Mononuclear cell (primary cell): ENCODE measurements around the gene SCEL. TPM values are rescaled to one million over a fixed set of nuclear protein-coding genes. Genes with fewer than 3 reads are reported as not detected.
"Not testable (repeated sequence)": the region's sequence is repeated elsewhere in the genome, so short reads cannot be mapped to it uniquely, and the experiment has no call there.

ENCODE experiments used
- H3K27me3 ChIP-seq: 2 replicates; pipeline ENCODE4 v1.6.0; 2011; ENCODE audit warnings: low read length, control low read depth; ENCODE audit not compliant: insufficient read depth
- H3K4me1 ChIP-seq: 2 replicates; pipeline ENCODE4 v1.5.1; 2011; ENCODE audit warnings: mild to moderate bottlenecking, low read length, control low read depth; ENCODE audit not compliant: insufficient read depth
- H3K4me3 ChIP-seq: 2 replicates; pipeline ENCODE4 v1.5.1; 2011; ENCODE audit warnings: mild to moderate bottlenecking, low read length, moderate library complexity
- H3K9me3 ChIP-seq: 2 replicates; pipeline ENCODE4 v1.5.1; 2011; ENCODE audit warnings: low read depth, mild to moderate bottlenecking, control low read depth, low read length
- total RNA-seq: library from RNA; depleted of rRNA; stranded (reverse); fragments of >200 nt; gene quantifications from one replicate; pipeline ENCODE4 v1.2.3, GENCODE V29; 2012

The SCEL gene
- total RNA-seq, 1 donor, result not detected

GRCh38 chr13:77514336-77514726 lies 21.2 kb upstream of the SCEL start:
- H3K4me1 ChIP-seq, result peaks cover 11% of the 10 kb centered on the region
- no peaks in the 10 kb centered on the region for H3K9me3 ChIP-seq
- H3K4me3 ChIP-seq, result no peak overlapping the region
- H3K27me3 ChIP-seq, result no peaks in the 10 kb centered on the region

DNA sequence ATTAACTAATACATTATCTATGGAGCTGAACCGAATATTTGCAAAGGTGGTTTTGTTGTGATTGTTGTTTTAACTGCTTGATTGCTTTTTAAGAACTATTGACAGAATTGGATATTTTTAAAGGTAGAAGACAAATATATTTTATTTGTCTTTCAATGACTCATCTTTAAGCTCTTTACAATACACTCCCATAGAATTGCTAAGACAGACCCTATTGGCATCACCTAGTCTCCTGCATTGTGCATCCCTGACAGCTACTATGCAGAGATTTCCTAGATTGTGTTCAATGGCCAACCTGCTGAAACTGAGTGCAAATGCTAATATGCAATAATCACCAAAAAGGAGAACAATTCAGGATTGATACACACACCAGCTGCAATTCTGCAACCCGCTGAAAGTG lies 19.7 kb upstream of the SCEL start:
- Histone ChIP-seq H3K9me3 (no peaks in the 10 kb centered on the region), H3K27me3 (no peaks in the 10 kb centered on the region), H3K4me3 (no peak overlapping the region), H3K4me1 (peaks cover 11% of the 10 kb centered on the region)

DNA sequence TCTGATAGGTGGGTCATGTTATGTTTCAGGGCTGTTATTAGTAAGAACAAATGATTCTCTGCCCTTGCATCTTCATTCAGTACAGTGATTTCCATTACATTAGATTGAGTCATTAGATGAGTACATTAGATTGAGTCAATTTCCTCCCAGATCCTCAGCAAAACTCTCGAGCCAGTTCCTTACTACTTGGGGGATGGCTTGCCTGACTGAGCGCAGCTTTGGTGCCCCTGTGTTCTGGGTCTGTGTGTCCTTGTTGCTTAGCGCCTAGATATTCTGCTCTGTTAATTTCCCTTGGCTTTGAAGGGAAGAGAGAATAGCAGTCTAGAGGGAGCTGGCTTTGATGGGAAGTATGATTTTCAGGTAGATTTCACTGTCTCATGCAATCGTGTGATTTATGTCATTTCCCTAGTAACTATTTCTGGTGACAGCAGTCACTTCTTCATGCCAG lies 19.1 kb upstream of the SCEL start:
- H3K27me3 ChIP-seq, result no peaks in the 10 kb centered on the region
- no peaks in the 10 kb centered on the region for H3K9me3 ChIP-seq
- H3K4me3 ChIP-seq, result no peak overlapping the region
- peaks cover 11% of the 10 kb centered on the region for H3K4me1 ChIP-seq

GRCh38 chr13:77518266-77518665 lies 17.2 kb upstream of the SCEL start:
- Histone ChIP-seq H3K4me1 (peaks cover 11% of the 10 kb centered on the region), H3K27me3 (no peaks in the 10 kb centered on the region), H3K4me3 (no peak overlapping the region), H3K9me3 (no peaks in the 10 kb centered on the region)

DNA sequence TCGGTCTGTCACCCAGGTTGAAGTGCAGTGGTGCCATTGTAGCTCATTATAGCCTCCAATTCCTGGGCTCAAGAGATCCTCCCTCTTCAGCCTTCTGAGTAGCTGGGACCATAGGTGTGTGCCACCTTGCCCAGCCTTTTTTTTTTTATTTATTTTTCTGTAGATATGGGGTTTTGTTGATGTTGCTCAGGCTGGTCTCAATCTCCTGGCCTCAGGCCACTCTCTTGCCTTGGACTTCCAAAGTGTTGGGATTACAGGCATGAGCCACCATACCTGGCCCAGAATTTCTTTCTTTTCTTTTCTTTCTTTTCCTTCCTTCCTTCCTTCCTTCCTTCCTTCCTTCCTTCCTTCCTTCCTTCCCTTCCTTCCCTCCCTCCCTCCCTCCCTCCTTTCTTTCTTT lies 16.1 kb upstream of the SCEL start:
- not testable (repeated sequence) for H3K4me1 ChIP-seq

DNA sequence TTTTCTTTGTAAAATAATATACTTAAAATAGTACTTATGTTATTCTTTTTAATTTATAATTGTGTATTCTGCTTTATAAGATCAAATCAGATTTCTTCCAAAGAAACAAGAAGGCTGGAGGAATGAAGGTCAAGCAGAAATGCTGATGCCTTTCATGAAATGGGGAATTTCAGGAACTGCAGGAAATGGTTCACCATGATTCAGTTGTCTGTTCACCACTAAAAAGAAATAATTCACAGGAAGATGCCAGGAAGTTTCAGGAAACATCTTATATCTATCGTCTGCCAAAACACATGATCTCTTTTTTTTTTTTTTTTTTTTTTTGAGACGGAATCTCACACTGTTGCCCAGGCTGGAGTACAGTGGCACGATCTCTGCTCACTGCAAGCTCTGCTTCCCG lies 15.7 kb upstream of the SCEL start:
- no peaks in the 10 kb centered on the region for H3K9me3 ChIP-seq
- peaks cover 5% of the 10 kb centered on the region for H3K4me1 ChIP-seq
- no peaks in the 10 kb centered on the region for H3K27me3 ChIP-seq
- no peak overlapping the region for H3K4me3 ChIP-seq

More for the DNA sequence above, 16.1 kb upstream of the SCEL start:
- not testable (repeated sequence) for H3K4me3 ChIP-seq, H3K9me3 ChIP-seq, H3K27me3 ChIP-seq

- H3K4me3 ChIP-seq, result no peak overlapping the region
Measured at GRCh38 chr13:77521194-77521593, 14.3 kb upstream of the SCEL start.

GRCh38 chr13:77521595-77522367 lies 13.7 kb upstream of the SCEL start:
- no peak overlapping the region for H3K4me3 ChIP-seq
- no peaks in the 10 kb centered on the region for H3K9me3 ChIP-seq
- H3K27me3 ChIP-seq, result no peaks in the 10 kb centered on the region
- no peaks in the 10 kb centered on the region for H3K4me1 ChIP-seq

More at GRCh38 chr13:77521194-77521593, 14.3 kb upstream of the SCEL start:
- Histone ChIP-seq H3K4me1 (peaks cover 3% of the 10 kb centered on the region), H3K27me3 (no peaks in the 10 kb centered on the region), H3K9me3 (no peaks in the 10 kb centered on the region)

DNA sequence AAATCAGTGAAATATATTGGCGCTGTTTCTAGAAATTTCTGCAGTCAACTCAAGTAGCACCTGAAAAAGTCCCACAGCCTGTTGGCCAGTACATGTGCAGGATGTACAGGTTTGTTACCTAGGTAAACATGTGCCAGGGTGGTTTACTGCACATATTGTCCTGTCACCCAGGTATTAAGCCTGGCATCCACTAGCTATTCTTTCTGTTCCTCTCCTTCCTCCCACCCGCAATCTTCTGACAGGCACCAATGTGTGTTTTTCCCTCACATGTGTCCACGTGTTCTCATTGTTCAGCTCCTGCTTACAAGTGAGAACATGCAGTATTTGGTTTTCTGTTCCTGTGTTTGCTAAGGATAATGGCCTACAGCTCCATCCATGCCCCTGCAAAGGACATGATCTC lies 13.1 kb upstream of the SCEL start:
- H3K9me3 ChIP-seq, result no peaks in the 10 kb centered on the region
- H3K4me3 ChIP-seq, result no peak overlapping the region
- no peaks in the 10 kb centered on the region for H3K27me3 ChIP-seq
- H3K4me1 ChIP-seq, result no peaks in the 10 kb centered on the region

DNA sequence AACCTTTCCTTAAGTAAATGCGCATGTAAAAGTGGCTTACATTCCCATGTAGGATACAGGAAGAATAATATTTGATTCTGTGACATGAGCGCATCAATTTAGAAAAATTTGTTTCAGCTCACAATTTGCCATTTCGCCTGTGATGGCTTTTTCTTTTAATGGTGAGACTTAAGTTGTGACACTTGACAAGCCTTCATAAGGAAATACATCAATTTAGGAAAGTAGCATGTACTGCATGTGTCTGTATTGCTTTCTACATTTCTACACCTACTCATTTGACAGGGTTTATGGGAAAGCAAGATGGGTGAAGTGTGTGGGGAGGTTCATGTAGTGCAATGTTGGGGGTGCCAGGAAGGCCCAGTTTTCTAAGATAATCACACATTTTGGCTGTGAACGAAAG lies 12.1 kb upstream of the SCEL start:
- Histone ChIP-seq H3K27me3 (no peaks in the 10 kb centered on the region), H3K9me3 (no peaks in the 10 kb centered on the region), H3K4me3 (no peak overlapping the region), H3K4me1 (no peaks in the 10 kb centered on the region)

GRCh38 chr13:77523834-77524728 lies 11.4 kb upstream of the SCEL start:
- Histone ChIP-seq H3K27me3 (no peaks in the 10 kb centered on the region), H3K9me3 (no peaks in the 10 kb centered on the region), H3K4me1 (no peaks in the 10 kb centered on the region), H3K4me3 (no peak overlapping the region)

DNA sequence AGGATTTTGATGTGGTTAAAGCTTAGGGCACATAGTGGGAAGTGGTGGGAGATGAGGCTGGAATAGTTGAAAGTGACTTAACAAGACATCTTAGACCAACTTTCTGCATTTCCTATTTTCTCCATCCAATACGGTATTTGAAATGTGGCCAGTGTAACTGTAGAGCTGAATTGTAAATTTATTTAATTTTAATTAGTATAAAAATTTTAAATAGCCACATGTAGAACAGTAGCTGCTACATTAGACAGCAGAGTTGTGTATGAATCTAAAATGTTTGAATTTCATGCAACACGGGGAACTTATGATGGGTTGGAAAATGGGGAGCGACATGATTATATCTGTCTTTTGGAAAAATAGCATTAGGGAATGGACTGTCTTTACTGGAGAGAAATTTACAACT lies 7.1 kb upstream of the SCEL start:
- no peak overlapping the region for H3K4me3 ChIP-seq
- no peaks in the 10 kb centered on the region for H3K4me1 ChIP-seq
- no peaks in the 10 kb centered on the region for H3K9me3 ChIP-seq
- no peaks in the 10 kb centered on the region for H3K27me3 ChIP-seq

- Histone ChIP-seq H3K4me1 (no peaks in the 10 kb centered on the region), H3K9me3 (no peaks in the 10 kb centered on the region), H3K27me3 (no peaks in the 10 kb centered on the region), H3K4me3 (no peak overlapping the region)
Measured at GRCh38 chr13:77528834-77529500, 6.5 kb upstream of the SCEL start.

- no peaks in the 10 kb centered on the region for H3K27me3 ChIP-seq
- H3K9me3 ChIP-seq, result no peaks in the 10 kb centered on the region
- H3K4me3 ChIP-seq, result no peak overlapping the region
- H3K4me1 ChIP-seq, result no peaks in the 10 kb centered on the region
Measured at GRCh38 chr13:77529501-77529840, 6.0 kb upstream of the SCEL start.

- no peaks in the 10 kb centered on the region for H3K9me3 ChIP-seq
- no peak overlapping the region for H3K4me3 ChIP-seq
- no peaks in the 10 kb centered on the region for H3K27me3 ChIP-seq
- H3K4me1 ChIP-seq, result no peaks in the 10 kb centered on the region
Measured at GRCh38 chr13:77530875-77531274, 4.6 kb upstream of the SCEL start.
